HFFc6 (cell line): ENCODE results near the gene WARS2. TPM values are rescaled to one million over a fixed set of nuclear protein-coding genes. Genes with fewer than 3 reads are reported as not detected.

Experiments
- DNase-seq: peaks from one replicate; pipeline ENCODE4 v3.0.0-alpha.2; 2018
- H3K27ac Mint-ChIP-seq: 2 replicates; pipeline ENCODE4 v1.8.0; 2020; ENCODE audit warnings: mild to moderate bottlenecking, mixed read lengths
- H3K27me3 Mint-ChIP-seq: 2 replicates; pipeline ENCODE4 v1.8.0; 2021; ENCODE audit warnings: mild to moderate bottlenecking, moderate library complexity, mixed read lengths; ENCODE audit not compliant: insufficient read depth
- H3K36me3 Mint-ChIP-seq: 2 replicates; pipeline ENCODE4 v1.8.0; 2021; ENCODE audit warnings: low read depth, mixed read lengths
- H3K4me1 Mint-ChIP-seq: 2 replicates; pipeline ENCODE4 v1.8.0; 2020; ENCODE audit warnings: low read depth, mixed read lengths
- H3K4me3 Mint-ChIP-seq: 2 replicates; pipeline ENCODE4 v1.8.0; 2020; ENCODE audit warnings: mild to moderate bottlenecking, moderate library complexity, mixed read lengths
- H3K9me3 Mint-ChIP-seq: 2 replicates; pipeline ENCODE4 v1.8.0; 2020; ENCODE audit warnings: mild to moderate bottlenecking, mixed read lengths
- total RNA-seq, 6 experiments: library from RNA; stranded (reverse); fragmentation: NEBNext Ultra II Directional; extraction: Animal tissue kit (Norgen Biotek cat#: 25700); gene quantifications; 2 replicates in 1 of 6; 3 replicates in 5 of 6; pipeline ENCODE4 v1.2.3, GENCODE V29; 2021
- TF ChIP-seq, protein P1 (sequence below): fragments of 200-600 bp; sonication (generic); IDR thresholded peaks from 2 replicates; pipeline ENCODE4 v1.5.0; 2021; ENCODE audit warnings: antibody characterized with exemption, mild to moderate bottlenecking

The WARS2 gene
- total RNA-seq, 6 experiments from 2014 or later, result 10.5 to 14.8 (median 12.9) TPM

DNA sequence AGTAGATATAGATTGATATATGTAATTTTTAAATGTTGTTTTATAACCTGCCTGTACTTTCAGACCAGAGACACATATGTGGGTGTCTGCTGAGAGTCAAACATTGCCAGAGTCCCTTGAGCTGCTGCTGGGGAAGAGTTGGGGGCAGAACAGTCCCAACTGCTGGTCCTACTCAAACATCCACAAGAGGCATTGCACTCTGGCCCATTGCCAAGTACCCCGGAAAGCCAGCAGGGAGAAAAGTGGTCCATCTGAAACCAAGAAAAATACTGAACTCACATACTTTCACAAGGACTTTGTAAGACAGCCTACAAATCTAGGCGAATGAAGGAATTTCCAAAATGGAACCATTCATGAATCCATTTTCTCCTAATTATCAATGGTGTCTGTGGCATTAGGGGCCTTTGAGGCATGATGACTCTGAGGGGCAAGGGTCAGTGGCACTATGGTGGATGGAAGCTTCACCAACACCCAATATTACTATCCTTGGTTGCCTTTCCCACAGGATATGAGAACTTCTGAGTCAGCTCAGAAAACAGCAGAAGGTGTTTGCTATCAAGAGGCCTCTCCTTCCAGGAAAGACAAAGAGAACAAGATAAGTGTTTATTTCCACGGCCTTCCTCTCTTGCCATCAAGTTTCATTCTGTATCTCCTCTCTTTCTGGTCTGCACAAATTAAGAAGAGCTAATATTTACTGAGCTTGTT, 145.0 kb downstream of the WARS2 start:
- no peak overlapping the region for H3K27ac Mint-ChIP-seq
- TF ChIP-seq, protein P1, sequence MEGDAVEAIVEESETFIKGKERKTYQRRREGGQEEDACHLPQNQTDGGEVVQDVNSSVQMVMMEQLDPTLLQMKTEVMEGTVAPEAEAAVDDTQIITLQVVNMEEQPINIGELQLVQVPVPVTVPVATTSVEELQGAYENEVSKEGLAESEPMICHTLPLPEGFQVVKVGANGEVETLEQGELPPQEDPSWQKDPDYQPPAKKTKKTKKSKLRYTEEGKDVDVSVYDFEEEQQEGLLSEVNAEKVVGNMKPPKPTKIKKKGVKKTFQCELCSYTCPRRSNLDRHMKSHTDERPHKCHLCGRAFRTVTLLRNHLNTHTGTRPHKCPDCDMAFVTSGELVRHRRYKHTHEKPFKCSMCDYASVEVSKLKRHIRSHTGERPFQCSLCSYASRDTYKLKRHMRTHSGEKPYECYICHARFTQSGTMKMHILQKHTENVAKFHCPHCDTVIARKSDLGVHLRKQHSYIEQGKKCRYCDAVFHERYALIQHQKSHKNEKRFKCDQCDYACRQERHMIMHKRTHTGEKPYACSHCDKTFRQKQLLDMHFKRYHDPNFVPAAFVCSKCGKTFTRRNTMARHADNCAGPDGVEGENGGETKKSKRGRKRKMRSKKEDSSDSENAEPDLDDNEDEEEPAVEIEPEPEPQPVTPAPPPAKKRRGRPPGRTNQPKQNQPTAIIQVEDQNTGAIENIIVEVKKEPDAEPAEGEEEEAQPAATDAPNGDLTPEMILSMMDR, result no peak
- no peaks in the 10 kb centered on the region; the same call in 1 of the 2 replicates for H3K36me3 Mint-ChIP-seq
- DNase-seq, result no peak
- peaks cover 20% of the 10 kb centered on the region for H3K27me3 Mint-ChIP-seq
- H3K9me3 Mint-ChIP-seq, result no peaks in the 10 kb centered on the region
- no peak overlapping the region for H3K4me3 Mint-ChIP-seq
- peaks cover 11% of the 10 kb centered on the region for H3K4me1 Mint-ChIP-seq

DNA sequence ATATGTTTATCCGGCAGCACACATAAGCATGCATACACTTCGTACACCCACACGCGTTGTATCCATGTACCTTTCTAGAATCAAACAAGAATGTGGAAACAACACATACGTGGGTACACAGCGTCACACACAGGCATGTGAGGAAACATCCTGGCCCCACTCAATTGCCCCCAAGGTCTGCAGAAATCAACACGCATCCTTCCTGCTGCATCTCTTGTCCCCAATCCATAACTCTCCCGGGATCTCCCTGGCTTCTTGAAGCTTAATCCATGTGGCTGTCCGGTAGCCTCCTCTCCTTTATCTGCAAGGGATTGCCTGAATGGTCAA, 146.8 kb downstream of the WARS2 start:
- no peak overlapping the region for H3K4me3 Mint-ChIP-seq
- peaks cover 12% of the 10 kb centered on the region for H3K4me1 Mint-ChIP-seq
- no peak overlapping the region for H3K27ac Mint-ChIP-seq
- no peaks in the 10 kb centered on the region for H3K9me3 Mint-ChIP-seq
- no peaks in the 10 kb centered on the region; the same call in 1 of the 2 replicates for H3K36me3 Mint-ChIP-seq
- H3K27me3 Mint-ChIP-seq, result peaks cover 15% of the 10 kb centered on the region
- TF ChIP-seq, protein P1, result no peak
- no peak for DNase-seq

DNA sequence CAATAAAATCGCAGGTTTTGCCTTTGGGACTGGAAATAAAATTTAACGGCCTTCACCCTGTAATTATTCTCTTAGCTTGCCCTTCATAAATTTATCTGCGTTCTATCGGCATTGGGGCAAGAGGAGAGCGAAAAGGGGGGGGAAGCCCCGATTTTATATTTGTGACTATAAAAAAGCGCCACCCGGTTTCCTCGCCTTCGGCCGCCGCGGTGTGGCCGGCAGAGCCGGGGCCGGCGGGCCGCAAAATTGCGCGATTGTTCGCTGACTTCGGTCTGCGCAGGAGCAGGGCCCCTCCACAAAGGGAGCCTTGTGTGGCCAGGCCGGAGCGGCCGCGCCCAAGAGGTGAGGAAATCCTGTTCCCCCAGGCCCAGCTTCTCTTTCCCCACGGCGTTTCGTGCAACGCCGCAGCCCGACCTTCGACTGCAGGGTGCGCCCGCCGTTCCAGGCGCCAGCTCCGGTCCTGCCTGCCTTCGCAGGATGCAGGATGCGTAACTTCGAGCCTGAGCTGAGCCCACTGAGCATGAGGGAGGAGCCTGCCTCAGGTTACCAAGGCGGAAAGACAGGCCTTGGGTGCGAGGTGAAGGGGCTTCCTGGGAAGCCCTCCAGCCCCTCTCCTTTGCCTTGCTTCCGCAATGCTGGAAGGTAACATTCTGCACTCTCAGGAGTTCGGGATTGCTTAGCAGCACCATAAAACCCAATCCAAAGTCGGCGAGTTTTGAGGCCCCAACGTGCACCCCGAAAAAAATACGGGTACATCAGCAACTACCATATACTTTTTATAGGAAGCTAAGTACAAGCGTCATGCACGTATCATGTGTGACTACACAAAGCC, 147.4 kb downstream of the WARS2 start:
- H3K4me1 Mint-ChIP-seq, result peaks cover 14% of the 10 kb centered on the region
- H3K4me3 Mint-ChIP-seq, result no peak overlapping the region
- DNase-seq, result no peak
- H3K9me3 Mint-ChIP-seq, result no peaks in the 10 kb centered on the region
- peaks cover 14% of the 10 kb centered on the region for H3K27me3 Mint-ChIP-seq
- TF ChIP-seq, protein P1, result no peak
- no peak overlapping the region for H3K27ac Mint-ChIP-seq
- H3K36me3 Mint-ChIP-seq, result no peaks in the 10 kb centered on the region; the same call in 1 of the 2 replicates

DNA sequence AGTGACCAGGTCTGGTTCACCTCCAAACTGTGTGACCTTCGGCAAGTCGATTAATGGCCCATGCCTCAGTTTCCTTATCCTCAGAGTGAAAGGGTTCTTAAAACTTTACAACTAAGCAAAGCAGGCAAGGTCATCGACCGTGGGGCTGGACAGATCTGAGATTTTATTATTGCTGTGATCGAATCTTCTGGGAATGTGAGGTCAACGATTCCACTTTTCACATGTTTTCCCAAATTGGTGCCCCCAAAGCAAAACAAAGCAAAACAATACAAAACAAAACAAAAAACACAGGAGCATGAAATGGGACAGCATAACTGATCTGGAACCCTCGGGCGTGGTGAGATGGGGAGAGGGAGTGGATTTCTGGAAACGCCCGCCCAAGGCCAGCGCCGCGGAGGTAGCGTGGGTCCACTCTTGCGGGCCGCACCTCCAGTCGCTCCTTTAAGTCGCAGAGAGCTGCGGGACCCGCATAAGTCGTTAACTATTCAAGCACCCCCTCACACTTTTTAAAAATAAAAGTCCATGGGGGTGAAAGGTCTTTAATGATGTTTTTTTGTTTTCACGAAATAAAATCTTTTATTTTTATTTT, 148.1 kb downstream of the WARS2 start:
- Mint-ChIP-seq H3K27ac (no peak overlapping the region), H3K27me3 (peaks cover 12% of the 10 kb centered on the region), H3K4me3 (no peak overlapping the region), H3K4me1 (peaks cover 14% of the 10 kb centered on the region), H3K9me3 (no peaks in the 10 kb centered on the region), H3K36me3 (no peaks in the 10 kb centered on the region; the same call in 1 of the 2 replicates)
- no peak for DNase-seq
- TF ChIP-seq, protein P1, result no peak

DNA sequence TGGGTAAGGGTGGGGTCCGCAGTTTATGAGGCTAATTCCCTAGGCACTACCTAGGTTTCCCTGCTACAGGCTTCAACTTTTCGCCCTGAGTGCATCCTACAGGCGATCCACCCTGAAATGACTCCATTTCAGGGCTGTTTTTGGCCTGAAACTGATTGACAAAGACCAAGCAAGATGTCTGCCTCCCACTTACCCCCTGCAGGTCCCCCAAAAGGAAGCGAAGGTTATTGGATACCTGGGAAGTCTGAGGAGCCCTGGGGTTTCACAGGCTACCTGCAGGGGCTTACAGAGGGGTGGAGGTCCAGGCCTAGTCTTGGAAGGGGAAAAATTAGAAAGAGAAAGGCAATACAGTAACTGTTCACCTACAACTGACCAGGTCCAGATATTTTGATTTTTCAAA, 149.0 kb downstream of the WARS2 start:
- TF ChIP-seq, protein P1, result no peak
- Mint-ChIP-seq H3K36me3 (peaks cover 6% of the 10 kb centered on the region; the same call in 1 of the 2 replicates), H3K27me3 (peaks cover 12% of the 10 kb centered on the region), H3K4me1 (peaks cover 20% of the 10 kb centered on the region), H3K27ac (no peak overlapping the region), H3K9me3 (no peaks in the 10 kb centered on the region), H3K4me3 (no peak overlapping the region)
- DNase-seq, result no peak
